Mesothelial cell of epicardium (in vitro differentiated cells): Measurements from ENCODE around the gene OLA1. TPM values are rescaled to one million over a fixed set of nuclear protein-coding genes. Genes with fewer than 3 reads are reported as not detected.

ENCODE experiments used
- DNase-seq, 2 experiments: peaks; one replicate each; pipeline ENCODE4 v3.0.0; 2021; ENCODE audit warnings: low spot score in 2 of 2; ENCODE audit not compliant: unreplicated experiment in 2 of 2
- H3K27ac Mint-ChIP-seq: 2 replicates; pipeline ENCODE4 v1.8.0; 2021; ENCODE audit warnings: mixed read lengths
- H3K27me3 Mint-ChIP-seq: 2 replicates; pipeline ENCODE4 v1.8.0; 2021; ENCODE audit warnings: low read depth, mixed read lengths
- H3K36me3 Mint-ChIP-seq: 2 replicates; pipeline ENCODE4 v1.8.0; 2021; ENCODE audit warnings: mixed read lengths
- H3K4me1 Mint-ChIP-seq: 2 replicates; pipeline ENCODE4 v1.8.0; 2021; ENCODE audit warnings: mixed read lengths
- H3K4me3 Mint-ChIP-seq: 2 replicates; pipeline ENCODE4 v1.8.0; 2021; ENCODE audit warnings: mild to moderate bottlenecking, moderate library complexity, mixed read lengths
- H3K9me3 Mint-ChIP-seq: 2 replicates; pipeline ENCODE4 v1.8.0; 2021; ENCODE audit warnings: mixed read lengths
- total RNA-seq: library from RNA; stranded (reverse); gene quantifications from 3 replicates; pipeline ENCODE4 v1.2.1, GENCODE V29; 2021
- TF ChIP-seq, protein P1 (sequence below): fragments of 200-600 bp; sonication (generic); IDR thresholded peaks from one replicate; pipeline ENCODE4 v1.5.0; 2021; ENCODE audit warnings: antibody characterized with exemption; ENCODE audit not compliant: unreplicated experiment

Gene OLA1
- total RNA-seq, 1 donor from 2014 or later, result 87.3 TPM

DNA sequence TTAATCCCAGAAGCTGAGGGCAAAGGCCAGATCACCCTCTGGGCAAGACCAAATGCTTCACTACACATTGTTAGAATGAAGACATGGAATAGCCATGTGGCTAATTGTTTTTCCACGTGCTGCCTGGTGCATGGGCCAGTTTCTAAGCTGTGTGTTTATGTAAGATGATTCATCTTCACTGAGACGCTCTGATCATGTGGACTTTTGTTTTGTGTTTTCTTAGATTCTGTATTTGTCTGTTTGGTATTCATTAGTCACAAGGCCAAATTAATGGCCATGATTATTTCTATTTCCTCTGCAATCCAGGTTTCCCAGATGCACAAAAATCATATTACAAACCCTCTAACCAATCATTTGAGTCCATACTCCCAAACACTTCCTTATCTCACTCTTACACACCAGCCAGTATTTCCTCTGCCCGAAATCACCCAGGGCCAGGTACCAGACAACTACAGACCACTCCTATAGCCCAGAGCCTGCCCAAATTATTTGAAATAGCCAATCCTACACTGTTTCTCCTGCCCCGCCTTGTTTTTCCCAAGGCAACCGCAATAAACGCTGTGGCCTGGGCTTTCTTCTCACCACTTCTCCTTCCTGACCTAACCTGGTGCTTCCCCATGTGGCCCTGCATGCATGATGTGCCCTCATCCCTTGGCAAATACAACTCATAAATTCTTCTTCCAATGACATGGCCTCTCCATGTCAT, 189.0 kb downstream of the OLA1 start:
- Mint-ChIP-seq H3K27ac (no peak overlapping the region), H3K4me1 (peaks cover 29% of the 10 kb centered on the region), H3K9me3 (peaks cover 15% of the 10 kb centered on the region), H3K36me3 (no peaks in the 10 kb centered on the region), H3K4me3 (no peak overlapping the region), H3K27me3 (no peaks in the 10 kb centered on the region)
- TF ChIP-seq, protein P1, sequence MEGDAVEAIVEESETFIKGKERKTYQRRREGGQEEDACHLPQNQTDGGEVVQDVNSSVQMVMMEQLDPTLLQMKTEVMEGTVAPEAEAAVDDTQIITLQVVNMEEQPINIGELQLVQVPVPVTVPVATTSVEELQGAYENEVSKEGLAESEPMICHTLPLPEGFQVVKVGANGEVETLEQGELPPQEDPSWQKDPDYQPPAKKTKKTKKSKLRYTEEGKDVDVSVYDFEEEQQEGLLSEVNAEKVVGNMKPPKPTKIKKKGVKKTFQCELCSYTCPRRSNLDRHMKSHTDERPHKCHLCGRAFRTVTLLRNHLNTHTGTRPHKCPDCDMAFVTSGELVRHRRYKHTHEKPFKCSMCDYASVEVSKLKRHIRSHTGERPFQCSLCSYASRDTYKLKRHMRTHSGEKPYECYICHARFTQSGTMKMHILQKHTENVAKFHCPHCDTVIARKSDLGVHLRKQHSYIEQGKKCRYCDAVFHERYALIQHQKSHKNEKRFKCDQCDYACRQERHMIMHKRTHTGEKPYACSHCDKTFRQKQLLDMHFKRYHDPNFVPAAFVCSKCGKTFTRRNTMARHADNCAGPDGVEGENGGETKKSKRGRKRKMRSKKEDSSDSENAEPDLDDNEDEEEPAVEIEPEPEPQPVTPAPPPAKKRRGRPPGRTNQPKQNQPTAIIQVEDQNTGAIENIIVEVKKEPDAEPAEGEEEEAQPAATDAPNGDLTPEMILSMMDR, result no peak
- no peak for DNase-seq

DNA sequence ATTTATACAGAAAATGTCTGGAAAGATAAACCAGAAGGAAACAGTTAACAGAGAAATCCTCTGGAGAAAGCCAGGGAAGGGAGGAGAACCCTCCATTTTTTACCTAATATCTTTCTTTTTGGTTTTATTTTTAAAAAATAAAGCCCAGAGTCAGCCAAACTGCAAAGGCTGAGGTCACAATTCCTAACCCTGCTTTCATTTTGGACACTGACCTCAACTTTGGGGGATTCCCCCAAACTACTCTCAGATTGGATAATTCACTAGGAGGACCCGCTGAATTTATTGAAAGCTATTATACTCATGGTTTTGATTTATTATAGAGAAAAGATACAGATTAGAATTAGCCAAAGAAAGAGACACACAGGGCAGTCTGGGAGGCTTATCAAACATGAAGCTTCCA, 189.9 kb downstream of the OLA1 start:
- DNase-seq, result no peak
- TF ChIP-seq, protein P1, result no peak
- peaks cover 32% of the 10 kb centered on the region for H3K4me1 Mint-ChIP-seq
- no peak overlapping the region for H3K27ac Mint-ChIP-seq
- no peaks in the 10 kb centered on the region for H3K36me3 Mint-ChIP-seq
- H3K9me3 Mint-ChIP-seq, result peaks cover 15% of the 10 kb centered on the region
- no peak overlapping the region for H3K4me3 Mint-ChIP-seq
- no peaks in the 10 kb centered on the region for H3K27me3 Mint-ChIP-seq

DNA sequence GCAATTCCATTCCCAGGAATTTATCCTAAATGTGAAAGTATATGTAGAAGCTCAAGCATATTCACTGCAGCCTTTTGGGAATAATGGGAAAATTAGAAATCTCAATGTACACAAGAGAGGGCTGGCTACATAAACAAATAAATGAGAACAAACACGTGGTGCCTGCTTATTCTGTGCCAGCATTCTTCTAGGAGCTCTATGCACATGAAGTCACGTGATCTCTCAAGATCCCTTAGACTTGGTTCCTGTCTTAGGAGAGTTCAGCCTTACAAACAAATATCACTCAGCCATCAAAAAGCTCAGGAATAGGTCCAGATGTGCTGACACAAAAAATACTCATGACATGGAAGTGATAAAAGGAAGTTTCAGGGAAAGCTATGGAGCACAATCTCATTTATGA, 190.3 kb downstream of the OLA1 start:
- H3K4me1 Mint-ChIP-seq, result peaks cover 33% of the 10 kb centered on the region
- no peak overlapping the region for H3K27ac Mint-ChIP-seq
- no peak overlapping the region for H3K4me3 Mint-ChIP-seq
- TF ChIP-seq, protein P1, result no peak
- H3K27me3 Mint-ChIP-seq, result no peaks in the 10 kb centered on the region
- no peak for DNase-seq
- no peaks in the 10 kb centered on the region for H3K36me3 Mint-ChIP-seq
- peaks cover 15% of the 10 kb centered on the region for H3K9me3 Mint-ChIP-seq

DNA sequence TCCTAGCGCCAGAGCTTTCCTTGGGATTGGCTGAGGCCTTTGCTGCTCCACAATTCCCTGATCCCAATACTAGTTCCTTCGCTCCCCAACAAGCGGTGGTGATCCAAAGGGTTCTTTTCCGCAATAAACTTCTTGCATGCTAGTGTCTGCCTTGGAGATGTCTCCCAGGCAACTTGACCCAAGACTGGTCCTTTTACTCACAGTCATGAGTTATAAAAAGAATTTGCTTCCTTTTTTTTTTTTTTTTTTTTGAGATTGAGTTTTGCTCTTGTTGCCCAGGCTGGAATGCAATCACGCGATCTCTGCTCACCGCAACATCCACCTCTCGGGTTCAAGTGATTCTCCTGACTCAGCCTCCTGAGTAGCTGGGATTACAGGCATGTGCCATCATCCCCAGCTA, 193.4 kb downstream of the OLA1 start:
- TF ChIP-seq, protein P1, result no peak
- H3K4me1 Mint-ChIP-seq, result peaks cover 40% of the 10 kb centered on the region
- DNase-seq, result no peak
- H3K27me3 Mint-ChIP-seq, result no peaks in the 10 kb centered on the region
- H3K4me3 Mint-ChIP-seq, result no peak overlapping the region
- H3K9me3 Mint-ChIP-seq, result peaks cover 15% of the 10 kb centered on the region
- H3K36me3 Mint-ChIP-seq, result no peaks in the 10 kb centered on the region
- no peak overlapping the region for H3K27ac Mint-ChIP-seq

DNA sequence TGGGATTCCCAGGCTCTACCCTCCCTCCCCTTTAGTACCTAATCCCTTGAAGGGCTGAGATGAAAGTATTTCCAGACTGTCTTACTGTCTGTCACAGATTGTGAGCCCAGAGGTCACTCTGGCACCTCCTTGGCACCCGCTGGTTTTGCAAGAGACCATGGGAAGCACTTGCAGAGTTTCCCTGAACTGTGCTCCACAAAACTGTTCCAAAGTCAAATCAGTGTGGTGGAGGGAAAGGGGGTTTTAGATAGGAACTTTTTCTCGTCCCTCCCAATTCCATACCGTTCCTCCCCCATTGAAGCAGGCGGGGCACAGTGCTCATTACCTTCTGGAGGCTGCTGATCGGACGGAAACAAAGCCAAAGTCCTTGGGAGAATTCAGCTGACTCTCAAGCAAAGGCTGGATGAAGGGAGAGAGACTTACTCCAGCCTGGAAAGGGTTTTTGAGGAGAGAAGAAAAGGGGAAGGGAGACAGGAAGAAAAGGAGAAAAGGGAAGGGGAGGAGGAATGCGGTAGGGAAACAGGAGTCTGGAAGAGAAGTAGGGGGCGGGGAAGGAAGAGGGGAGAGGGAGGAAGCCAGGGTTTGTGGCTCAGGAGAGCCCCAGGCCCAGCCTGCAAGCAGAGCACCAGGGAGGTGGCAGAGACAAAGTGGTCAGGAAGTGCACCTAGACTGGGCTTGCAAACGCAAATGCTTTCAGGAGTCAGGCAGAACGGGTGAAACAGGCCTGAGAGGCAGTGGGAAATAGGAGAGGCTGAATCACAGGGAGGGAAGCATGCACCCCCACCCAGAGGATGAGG, 194.8 kb downstream of the OLA1 start:
- Mint-ChIP-seq H3K36me3 (no peaks in the 10 kb centered on the region), H3K4me3 (peak overlapping the region; percentile 38), H3K9me3 (peaks cover 4% of the 10 kb centered on the region), H3K27ac (peak overlapping the region; percentile 91), H3K27me3 (no peaks in the 10 kb centered on the region), H3K4me1 (peaks cover 34% of the 10 kb centered on the region)
- no peak for DNase-seq
- TF ChIP-seq, protein P1, result no peak
